ENCODE measurements around the gene EXTL2. TPM values are rescaled to one million over a fixed set of nuclear protein-coding genes. Genes with fewer than 3 reads are reported as not detected.

The EXTL2 gene
- total RNA-seq, 1 experiment from 2014 or later = 7.2 TPM

- Mint-ChIP-seq H3K9me3 (ENCODE audit: unreplicated experiment) (no peaks in the 10 kb centered on the region), H3K27me3 (ENCODE audit: insufficient read depth, unreplicated experiment) (no peaks in the 10 kb centered on the region), H3K4me3 (ENCODE audit: unreplicated experiment) (no peak overlapping the region), H3K27ac (ENCODE audit: unreplicated experiment) (no peak overlapping the region), H3K4me1 (ENCODE audit: low read depth, unreplicated experiment) (no peaks in the 10 kb centered on the region), H3K36me3 (ENCODE audit: insufficient read depth, unreplicated experiment) (peaks cover 10% of the 10 kb centered on the region)
- intact Hi-C loops (cut with micrococcal nuclease; ENCODE audit: unreplicated experiment) = no loop called here
- Histone ChIP-seq H3K27me3 (replicated peaks; ENCODE audit: control insufficient read depth, insufficient read depth, low read length) (no peaks in the 10 kb centered on the region), H3K4me1 (no peaks in the 10 kb centered on the region), H3K9me3 (no peaks in the 10 kb centered on the region), H3K4me3 (ENCODE audit: low read depth, low read length) (no peak overlapping the region), H3K36me3 (ENCODE audit: control insufficient read depth, insufficient read depth, low read length) (no peaks in the 10 kb centered on the region)
- no peak for DNase-seq
- ChIA-PET POLR2A (no interaction called here), CTCF (no interaction called here)
- TF ChIP-seq CTCF (IDR thresholded peaks at IDR 0.05; ENCODE audit: insufficient read depth in 1 of 2, low read depth in 1 of 2, low read length in 1 of 2, severe bottlenecking in 1 of 2, unreplicated experiment in 1 of 2) = no peak
- BruUV-seq (replicated peaks) = no TSS peak
Measured at GRCh38 chr1:100924212-100924611, 29.6 kb upstream of the EXTL2 start.

- peak; percentile 25 to 43 for TF ChIP-seq CTCF (IDR thresholded peaks at IDR 0.05; ENCODE audit: insufficient read depth in 1 of 2, low read depth in 1 of 2, low read length in 1 of 2, severe bottlenecking in 1 of 2, unreplicated experiment in 1 of 2)
- no peaks in the 10 kb centered on the region for H3K9me3 Mint-ChIP-seq (ENCODE audit: unreplicated experiment)
- BruUV-seq (replicated peaks) = no TSS peak
- DNase-seq = peak in 1 of 2 experiments; percentile 42
- no peaks in the 10 kb centered on the region for H3K27me3 ChIP-seq (replicated peaks; ENCODE audit: control insufficient read depth, insufficient read depth, low read length)
- no peaks in the 10 kb centered on the region for H3K36me3 ChIP-seq (ENCODE audit: control insufficient read depth, insufficient read depth, low read length)
- H3K9me3 ChIP-seq = no peaks in the 10 kb centered on the region
- H3K27ac Mint-ChIP-seq (ENCODE audit: unreplicated experiment) = no peak overlapping the region
- ChIA-PET CTCF (no interaction called here), POLR2A (no interaction called here)
- H3K4me3 Mint-ChIP-seq (ENCODE audit: unreplicated experiment) = no peak overlapping the region
- H3K4me1 Mint-ChIP-seq (ENCODE audit: low read depth, unreplicated experiment) = no peaks in the 10 kb centered on the region
- no peaks in the 10 kb centered on the region for H3K4me1 ChIP-seq
- no peaks in the 10 kb centered on the region for H3K27me3 Mint-ChIP-seq (ENCODE audit: insufficient read depth, unreplicated experiment)
- intact Hi-C loops (cut with micrococcal nuclease; ENCODE audit: unreplicated experiment) = loop anchor here (1.0 to 2.0 kb wide), 3 partner anchors 318 to 438 kb away; no protein-coding TSS in a partner anchor
- H3K4me3 ChIP-seq (ENCODE audit: low read depth, low read length) = no peak overlapping the region
- H3K36me3 Mint-ChIP-seq (ENCODE audit: insufficient read depth, unreplicated experiment) = peaks cover 18% of the 10 kb centered on the region
Measured at GRCh38 chr1:100921110-100921706, 26.6 kb upstream of the EXTL2 start.

DNA sequence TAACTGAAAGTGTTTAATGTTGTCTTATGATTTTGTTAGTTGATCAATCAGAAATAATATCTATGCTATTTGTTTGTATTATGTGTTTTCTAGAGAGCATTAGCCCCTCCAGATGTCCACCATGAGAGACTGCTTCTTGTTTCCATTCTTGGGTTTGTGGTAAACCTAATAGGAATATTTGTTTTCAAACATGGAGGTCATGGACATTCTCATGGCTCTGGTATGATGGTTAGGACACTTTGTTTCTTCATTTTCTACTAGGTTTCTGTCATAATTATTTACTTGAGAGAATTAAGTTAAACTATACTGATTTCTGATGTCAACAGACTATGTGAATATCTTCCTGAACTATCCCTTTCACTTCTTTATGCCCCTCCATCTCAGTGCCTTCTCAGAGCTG lies 17.4 kb upstream of the EXTL2 start:
- H3K27me3 Mint-ChIP-seq (ENCODE audit: insufficient read depth, unreplicated experiment) = no peaks in the 10 kb centered on the region
- H3K9me3 Mint-ChIP-seq (ENCODE audit: unreplicated experiment) = no peaks in the 10 kb centered on the region
- no peak for DNase-seq
- no TSS peak for BruUV-seq (replicated peaks)
- peaks cover 19% of the 10 kb centered on the region for H3K36me3 Mint-ChIP-seq (ENCODE audit: insufficient read depth, unreplicated experiment)
- intact Hi-C loops (cut with micrococcal nuclease; ENCODE audit: unreplicated experiment) = no loop called here
- H3K4me3 Mint-ChIP-seq (ENCODE audit: unreplicated experiment) = no peak overlapping the region
- no peak overlapping the region for H3K27ac Mint-ChIP-seq (ENCODE audit: unreplicated experiment)
- Histone ChIP-seq H3K4me1 (no peaks in the 10 kb centered on the region), H3K27me3 (replicated peaks; ENCODE audit: control insufficient read depth, insufficient read depth, low read length) (no peaks in the 10 kb centered on the region), H3K4me3 (ENCODE audit: low read depth, low read length) (no peak overlapping the region), H3K9me3 (no peaks in the 10 kb centered on the region), H3K36me3 (ENCODE audit: control insufficient read depth, insufficient read depth, low read length) (no peaks in the 10 kb centered on the region)
- no peaks in the 10 kb centered on the region for H3K4me1 Mint-ChIP-seq (ENCODE audit: low read depth, unreplicated experiment)
- TF ChIP-seq CTCF (IDR thresholded peaks at IDR 0.05; ENCODE audit: insufficient read depth in 1 of 2, low read depth in 1 of 2, low read length in 1 of 2, severe bottlenecking in 1 of 2, unreplicated experiment in 1 of 2) = no peak
- ChIA-PET POLR2A (no interaction called here), CTCF (interaction anchor here (0.6 kb wide), 1 partner anchor 290 kb away, joined by 3 read pairs; no protein-coding TSS in a partner anchor)
